K562 (cell line): ENCODE results near the gene EBI3. TPM values are rescaled to one million over a fixed set of nuclear protein-coding genes. Genes with fewer than 3 reads are reported as not detected.
A peak's percentile ranks its signal among the peaks of the same experiment; 100 is the strongest.

ENCODE experiments used
- CEBPB ChIP-seq: fragments of 450-650 bp; IDR thresholded peaks from 2 replicates; pipeline ENCODE4 v1.6.1; 2016; ENCODE audit warnings: missing genetic modification characterization, missing compliant biosample characterization
- ELF1 ChIP-seq: fragments of 200-800 bp; sonication (Bioruptor generic); IDR thresholded peaks from 2 replicates; pipeline ENCODE4 v1.6.1; 2016; ENCODE audit warnings: missing genetic modification characterization, missing compliant biosample characterization
- HBP1 ChIP-seq: fragments of 450-650 bp; formaldehyde crosslinking; IDR thresholded peaks from 2 replicates; pipeline ENCODE4 v1.4.0; 2022; ENCODE audit warnings: missing genetic modification characterization
- HMG20B ChIP-seq: fragments of 250-450 bp; sonication (Bioruptor Pico); IDR thresholded peaks from 2 replicates; pipeline ENCODE4 v1.5.0; 2021; ENCODE audit warnings: mild to moderate bottlenecking
- POLR3A ChIP-seq: IDR thresholded peaks from 2 replicates; pipeline ENCODE4 v1.6.1; 2011; ENCODE audit warnings: borderline replicate concordance, mild to moderate bottlenecking, moderate library complexity; ENCODE audit not compliant: insufficient read length, insufficient read depth; ENCODE audit errors: extremely low read depth
- RERE ChIP-seq: sonication (generic); formaldehyde crosslinking; IDR thresholded peaks from 2 replicates; pipeline ENCODE4 v1.8.0; 2023; ENCODE audit warnings: missing genetic modification reagents, mild to moderate bottlenecking, borderline replicate concordance
- RUNX1 ChIP-seq: sonication (generic); IDR thresholded peaks from 2 replicates; pipeline ENCODE4 v1.6.1; 2016; ENCODE audit warnings: antibody characterized with exemption, low read depth
- TAF7 ChIP-seq: fragments of 450-650 bp; IDR thresholded peaks from 2 replicates; pipeline ENCODE4 v1.6.1; 2016; ENCODE audit warnings: missing genetic modification characterization, missing compliant biosample characterization
- TARDBP ChIP-seq: fragments of 450-650 bp; IDR thresholded peaks from 2 replicates; pipeline ENCODE4 v1.6.1; 2016
- THRA ChIP-seq: fragments of 450-650 bp; IDR thresholded peaks from 2 replicates; pipeline ENCODE4 v1.6.1; 2017; ENCODE audit warnings: mild to moderate bottlenecking, moderate library complexity
- ZBTB9 ChIP-seq: fragments of 450-650 bp; formaldehyde crosslinking; IDR thresholded peaks from 2 replicates; pipeline ENCODE4 v1.4.0; 2020; ENCODE audit warnings: mild to moderate bottlenecking, moderate library complexity
- ZNF232 ChIP-seq: sonication (generic); formaldehyde crosslinking; IDR thresholded peaks from 2 replicates; pipeline ENCODE4 v1.8.0; 2022; ENCODE audit warnings: mild to moderate bottlenecking, missing genetic modification reagents
- ZNF696 ChIP-seq: fragments of 250-450 bp; sonication (Bioruptor Pico); conservative IDR thresholded peaks from 2 replicates; pipeline ENCODE4 v1.4.0; 2020; ENCODE audit warnings: mild to moderate bottlenecking, moderate library complexity
- polyA plus RNA-seq, 8 experiments: library from polyadenylated mRNA; depleted of rRNA in 4 of 8; stranded (reverse) in 5 of 8; unstranded in 3 of 8; fragments of >200 nt; fragmentation: Nextera tagmentation in 2 of 8; fragmentation: Illumina TruSeq in 1 of 8; extraction: Ambion mirVana in 2 of 8; extraction: Trizol in 1 of 8; gene quantifications; 2 replicates each; pipeline versions ENCODE4 v1.2.1 to v1.2.3, GENCODE V29; 2011 to 2014; ENCODE audit warnings: inconsistent platforms in 1 of 8, missing spikeins in 1 of 8
- total RNA-seq, 7 experiments: library from RNA; depleted of rRNA in 6 of 7; stranded (reverse); fragments of >200 nt in 6 of 7; fragmentation: Illumina TruSeq in 2 of 7; extraction: Trizol in 2 of 7; gene quantifications; 2 replicates each; pipeline versions ENCODE4 v1.2.1 to v1.2.3, GENCODE V29; 2011 to 2021; ENCODE audit warnings: low replicate concordance in 1 of 7
- TF ChIP-seq, protein P1 (sequence below): fragments of 450-650 bp; IDR thresholded peaks from 2 replicates; pipeline ENCODE4 v1.6.1; 2016; ENCODE audit warnings: mild to moderate bottlenecking

The EBI3 gene
- total and polyA plus RNA-seq, 9 of the 15 experiments (the other 6 are each of a cell fraction or from before 2014, with no cell fraction given), result 0.08 to 0.35 (median 0.22) TPM; not detected in 6

- TF ChIP-seq HBP1, result no peak
- TF ChIP-seq TARDBP, result no peak
- no peak for TF ChIP-seq ZBTB9 (CRISPR knock-in tag)
- no peak for TF ChIP-seq TAF7 (tag)
- TF ChIP-seq THRA, result no peak
- no peak for TF ChIP-seq POLR3A
- 0 out of 2 replicates have a peak, but pooled peaks have one; percentile 57 for TF ChIP-seq RERE (CRISPR knock-in tag)
- TF ChIP-seq ZNF232, result no peak
- no peak for TF ChIP-seq HMG20B
- TF ChIP-seq RUNX1, result no peak
- TF ChIP-seq, protein P1, sequence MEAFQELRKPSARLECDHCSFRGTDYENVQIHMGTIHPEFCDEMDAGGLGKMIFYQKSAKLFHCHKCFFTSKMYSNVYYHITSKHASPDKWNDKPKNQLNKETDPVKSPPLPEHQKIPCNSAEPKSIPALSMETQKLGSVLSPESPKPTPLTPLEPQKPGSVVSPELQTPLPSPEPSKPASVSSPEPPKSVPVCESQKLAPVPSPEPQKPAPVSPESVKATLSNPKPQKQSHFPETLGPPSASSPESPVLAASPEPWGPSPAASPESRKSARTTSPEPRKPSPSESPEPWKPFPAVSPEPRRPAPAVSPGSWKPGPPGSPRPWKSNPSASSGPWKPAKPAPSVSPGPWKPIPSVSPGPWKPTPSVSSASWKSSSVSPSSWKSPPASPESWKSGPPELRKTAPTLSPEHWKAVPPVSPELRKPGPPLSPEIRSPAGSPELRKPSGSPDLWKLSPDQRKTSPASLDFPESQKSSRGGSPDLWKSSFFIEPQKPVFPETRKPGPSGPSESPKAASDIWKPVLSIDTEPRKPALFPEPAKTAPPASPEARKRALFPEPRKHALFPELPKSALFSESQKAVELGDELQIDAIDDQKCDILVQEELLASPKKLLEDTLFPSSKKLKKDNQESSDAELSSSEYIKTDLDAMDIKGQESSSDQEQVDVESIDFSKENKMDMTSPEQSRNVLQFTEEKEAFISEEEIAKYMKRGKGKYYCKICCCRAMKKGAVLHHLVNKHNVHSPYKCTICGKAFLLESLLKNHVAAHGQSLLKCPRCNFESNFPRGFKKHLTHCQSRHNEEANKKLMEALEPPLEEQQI, result no peak
- no peak for TF ChIP-seq ZNF696
- TF ChIP-seq ELF1 (tag), result no peak
- TF ChIP-seq CEBPB, result no peak
Measured at GRCh38 chr19:4197625-4198466, 31.5 kb upstream of the EBI3 start (continued).
